MM.1S (cell line): ENCODE data around the gene ADAMTS17.

Experiments used
- CTCF ChIP-seq: fragments of 300-600 bp; sonication (generic); IDR thresholded peaks from 2 replicates; pipeline ENCODE4 v1.5.1; 2016; ENCODE audit warnings: antibody characterized with exemption, low read length, mixed read lengths
- EZH2 ChIP-seq: fragments of 300-600 bp; sonication (generic); optimal IDR thresholded peaks from 2 replicates; pipeline ENCODE3; 2017; ENCODE audit warnings: low read depth, mild to moderate bottlenecking, antibody characterized with exemption, low read length, mixed read lengths

- TF ChIP-seq CTCF, result no peak
- no peak for TF ChIP-seq EZH2
Observed at GRCh38 chr15:99959326-99959725, 382.4 kb downstream of the ADAMTS17 start.
